Calu3 (cell line): ENCODE measurements around the gene SDHA. TPM values are rescaled to one million over a fixed set of nuclear protein-coding genes. Genes with fewer than 3 reads are reported as not detected.

Experiments
- BruUV-seq: library from RNA; stranded (reverse); fragments of 400-500 nt; replicated peaks from 2 replicates; lab custom pipeline; 2021; lab: Mats Ljungman, UMichigan
- CTCF ChIA-PET: fragments of 300-600 bp; sonication (Branson Sonifier 250); formaldehyde crosslinking; loops from one replicate; lab custom pipeline; 2022; ENCODE audit warnings: antibody characterized with exemption; lab: Charles Lee
- DNase-seq: peaks from one replicate; pipeline ENCODE4 v3.0.0; 2022
- H3K27ac Mint-ChIP-seq: one replicate; pipeline ENCODE4 v1.8.0; 2022; ENCODE audit warnings: mixed read lengths; ENCODE audit not compliant: unreplicated experiment
- H3K27me3 Mint-ChIP-seq: one replicate; pipeline ENCODE4 v1.8.0; 2022; ENCODE audit warnings: mixed read lengths; ENCODE audit not compliant: unreplicated experiment
- H3K36me3 Mint-ChIP-seq: one replicate; pipeline ENCODE4 v1.8.0; 2022; ENCODE audit warnings: mild to moderate bottlenecking, moderate library complexity, mixed read lengths; ENCODE audit not compliant: insufficient read depth, unreplicated experiment
- H3K4me1 Mint-ChIP-seq: one replicate; pipeline ENCODE4 v1.8.0; 2022; ENCODE audit warnings: mild to moderate bottlenecking, low read depth, mixed read lengths; ENCODE audit not compliant: unreplicated experiment
- H3K4me3 Mint-ChIP-seq: one replicate; pipeline ENCODE4 v1.8.0; 2022; ENCODE audit warnings: mild to moderate bottlenecking, low read depth, moderate library complexity, mixed read lengths; ENCODE audit not compliant: unreplicated experiment
- H3K9me3 Mint-ChIP-seq: one replicate; pipeline ENCODE4 v1.8.0; 2022; ENCODE audit warnings: low read depth, mixed read lengths; ENCODE audit not compliant: unreplicated experiment
- intact Hi-C: fragments of 100-400 bp; cut with micrococcal nuclease; formaldehyde crosslinking; loops from one replicate; pipeline ENCODE4 v1.10.0; 2022; ENCODE audit not compliant: unreplicated experiment
- total RNA-seq: library from RNA; stranded (reverse); gene quantifications from 2 replicates; pipeline ENCODE4 v1.2.3, GENCODE V29; 2022
- TF ChIP-seq, protein P1 (sequence below): fragments of 200-600 bp; IDR thresholded peaks from one replicate; pipeline ENCODE4 v1.8.0; 2022; ENCODE audit warnings: antibody characterized with exemption; ENCODE audit not compliant: unreplicated experiment

SDHA gene
- total RNA-seq, 1 experiment from 2014 or later = 96.9 TPM

DNA sequence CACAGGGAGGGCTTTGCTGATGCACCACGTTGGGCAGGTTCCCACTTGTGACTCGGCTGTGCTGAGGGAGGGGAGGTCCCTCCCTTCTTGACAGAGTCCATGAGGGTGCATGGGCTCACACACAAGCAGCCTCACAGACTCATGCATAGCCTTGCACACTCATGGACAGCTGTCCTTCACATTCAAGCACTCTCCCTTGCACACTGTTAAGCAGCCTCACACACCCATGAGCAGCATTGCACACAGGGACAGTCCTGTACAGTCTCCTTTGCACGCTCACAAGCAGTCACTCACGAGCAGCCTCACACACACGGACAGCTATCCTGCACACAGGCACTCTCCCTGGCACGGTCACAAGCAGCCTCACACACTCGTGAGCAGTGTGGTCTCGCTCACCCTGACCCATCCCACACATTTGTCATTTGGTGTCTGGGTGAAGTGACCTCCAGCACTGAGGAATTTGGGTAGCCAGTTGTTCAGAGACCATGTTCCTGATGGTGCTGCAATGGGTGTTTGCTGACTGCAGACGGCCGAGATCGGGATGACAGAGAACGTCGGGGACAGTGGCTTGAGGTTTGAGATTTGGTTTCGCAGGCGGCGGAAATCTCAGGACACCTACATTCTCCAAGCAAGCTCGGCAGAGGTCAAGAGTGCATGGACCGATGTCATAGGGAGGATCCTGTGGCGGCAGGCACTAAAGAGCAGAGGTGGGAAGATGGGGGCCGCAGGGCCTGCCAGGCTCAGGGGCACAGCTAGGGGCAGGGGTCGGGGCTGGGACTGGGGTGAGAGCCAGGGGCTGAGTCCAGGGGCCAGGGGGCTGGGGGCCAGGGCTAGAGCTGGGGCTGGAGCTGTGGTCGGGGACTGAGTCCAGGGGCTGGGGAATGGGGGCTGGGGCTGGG, 44.5 kb upstream of the SDHA start:
- CTCF ChIA-PET = no interaction called here
- Mint-ChIP-seq H3K9me3 (no peaks in the 10 kb centered on the region), H3K4me3 (no peak overlapping the region), H3K4me1 (no peaks in the 10 kb centered on the region), H3K27me3 (peaks cover 58% of the 10 kb centered on the region), H3K27ac (no peak overlapping the region), H3K36me3 (peaks cover 5% of the 10 kb centered on the region)
- DNase-seq = no peak
- intact Hi-C loops = no loop called here
- no TSS peak for BruUV-seq
- TF ChIP-seq, protein P1, sequence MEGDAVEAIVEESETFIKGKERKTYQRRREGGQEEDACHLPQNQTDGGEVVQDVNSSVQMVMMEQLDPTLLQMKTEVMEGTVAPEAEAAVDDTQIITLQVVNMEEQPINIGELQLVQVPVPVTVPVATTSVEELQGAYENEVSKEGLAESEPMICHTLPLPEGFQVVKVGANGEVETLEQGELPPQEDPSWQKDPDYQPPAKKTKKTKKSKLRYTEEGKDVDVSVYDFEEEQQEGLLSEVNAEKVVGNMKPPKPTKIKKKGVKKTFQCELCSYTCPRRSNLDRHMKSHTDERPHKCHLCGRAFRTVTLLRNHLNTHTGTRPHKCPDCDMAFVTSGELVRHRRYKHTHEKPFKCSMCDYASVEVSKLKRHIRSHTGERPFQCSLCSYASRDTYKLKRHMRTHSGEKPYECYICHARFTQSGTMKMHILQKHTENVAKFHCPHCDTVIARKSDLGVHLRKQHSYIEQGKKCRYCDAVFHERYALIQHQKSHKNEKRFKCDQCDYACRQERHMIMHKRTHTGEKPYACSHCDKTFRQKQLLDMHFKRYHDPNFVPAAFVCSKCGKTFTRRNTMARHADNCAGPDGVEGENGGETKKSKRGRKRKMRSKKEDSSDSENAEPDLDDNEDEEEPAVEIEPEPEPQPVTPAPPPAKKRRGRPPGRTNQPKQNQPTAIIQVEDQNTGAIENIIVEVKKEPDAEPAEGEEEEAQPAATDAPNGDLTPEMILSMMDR = no peak

DNA sequence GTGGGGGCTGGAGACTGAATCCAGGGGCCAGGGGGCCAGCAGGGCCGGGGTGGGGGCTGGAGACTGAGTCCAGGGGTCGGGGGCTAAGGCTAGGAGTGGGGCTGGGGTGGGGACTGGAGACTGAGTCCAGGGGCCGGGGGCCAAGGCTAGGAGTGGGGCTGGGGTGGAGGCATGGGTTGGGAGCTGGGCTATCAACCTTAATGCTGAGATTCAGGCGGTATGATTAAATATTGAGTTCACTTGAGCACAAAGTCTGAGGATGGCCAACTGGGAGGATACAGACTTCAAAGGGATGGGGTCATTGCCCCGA, 43.9 kb upstream of the SDHA start:
- intact Hi-C loops = no loop called here
- TF ChIP-seq, protein P1 = no peak
- Mint-ChIP-seq H3K27ac (no peak overlapping the region), H3K9me3 (no peaks in the 10 kb centered on the region), H3K4me3 (no peak overlapping the region), H3K36me3 (peaks cover 5% of the 10 kb centered on the region), H3K27me3 (peaks cover 64% of the 10 kb centered on the region), H3K4me1 (no peaks in the 10 kb centered on the region)
- CTCF ChIA-PET = interaction anchor here (1.0 kb wide), 1 partner anchor 14 kb away, joined by 3 read pairs; no protein-coding TSS in a partner anchor
- no TSS peak for BruUV-seq
- no peak for DNase-seq

DNA sequence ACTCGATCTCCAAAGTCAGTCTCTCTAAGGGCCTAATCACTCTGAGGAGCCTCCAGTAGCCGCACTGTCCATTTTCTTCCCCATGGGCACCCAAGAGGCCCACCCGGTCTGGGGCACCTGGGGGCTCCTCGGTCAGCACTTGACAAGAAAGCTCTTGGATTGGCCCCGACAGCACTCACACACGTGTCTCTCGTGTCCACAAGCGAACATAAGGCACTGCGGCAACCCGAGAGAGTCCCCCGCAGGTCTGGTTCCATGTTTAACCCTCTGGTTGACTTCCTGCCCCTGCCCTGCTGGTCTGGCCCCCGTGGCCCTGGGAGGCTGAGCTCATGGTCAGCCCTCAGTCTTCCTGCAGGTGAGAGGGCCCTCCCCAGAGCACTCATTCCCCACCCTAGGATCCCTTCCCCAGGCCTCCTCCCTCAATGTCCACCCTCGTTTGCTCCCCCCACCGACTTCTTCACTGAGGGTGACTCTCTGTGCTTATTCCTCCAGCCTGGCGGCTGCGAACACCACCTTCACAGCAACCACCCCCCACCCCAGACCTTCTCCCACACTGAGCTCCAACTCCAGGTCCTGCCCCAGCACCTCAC, 43.1 kb upstream of the SDHA start:
- Mint-ChIP-seq H3K36me3 (peaks cover 1% of the 10 kb centered on the region), H3K4me1 (no peaks in the 10 kb centered on the region), H3K4me3 (no peak overlapping the region), H3K27ac (no peak overlapping the region), H3K9me3 (no peaks in the 10 kb centered on the region), H3K27me3 (peaks cover 72% of the 10 kb centered on the region)
- no peak for DNase-seq
- intact Hi-C loops = no loop called here
- BruUV-seq = no TSS peak
- CTCF ChIA-PET = interaction anchor here (1.0 kb wide), 1 partner anchor 13 kb away, joined by 3 read pairs; no protein-coding TSS in a partner anchor
- TF ChIP-seq, protein P1 = no peak

DNA sequence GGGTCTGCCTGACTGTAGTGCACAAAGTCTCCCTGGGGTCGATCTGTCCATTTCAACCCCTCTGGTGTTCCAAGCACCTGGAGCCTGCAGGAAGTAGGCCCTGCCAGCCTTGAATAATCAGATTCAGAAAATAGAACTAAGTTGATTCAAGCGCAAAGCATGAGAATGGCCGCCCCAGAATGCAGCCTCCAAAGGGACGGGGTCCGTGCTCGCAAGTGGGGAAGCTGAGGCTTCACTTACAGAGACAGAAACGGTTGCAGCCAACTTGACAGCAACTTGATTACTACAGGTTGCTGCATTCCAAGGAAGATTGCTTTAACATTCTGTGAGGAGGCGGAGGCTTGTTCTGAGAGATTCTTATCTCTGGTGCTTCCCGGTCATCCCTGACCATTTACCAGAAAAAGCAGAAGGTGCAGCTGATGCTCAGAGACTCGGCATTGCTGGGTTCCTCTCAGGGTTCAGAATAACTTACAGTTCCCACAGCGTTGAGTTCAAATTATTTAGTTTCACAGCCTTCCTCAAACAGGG, 41.8 kb upstream of the SDHA start:
- TF ChIP-seq, protein P1 = no peak
- CTCF ChIA-PET = no interaction called here
- Mint-ChIP-seq H3K4me1 (no peaks in the 10 kb centered on the region), H3K4me3 (no peak overlapping the region), H3K27ac (no peak overlapping the region), H3K36me3 (no peaks in the 10 kb centered on the region), H3K9me3 (no peaks in the 10 kb centered on the region), H3K27me3 (peaks cover 86% of the 10 kb centered on the region)
- no TSS peak for BruUV-seq
- intact Hi-C loops = no loop called here
- DNase-seq = no peak
